HEK293T (cell line): Measurements from ENCODE around the gene TUBA3E.

Source experiments
- BHLHE40 ChIP-seq: fragments of 450-650 bp; IDR thresholded peaks from 2 replicates; pipeline ENCODE4 v1.6.1; 2016; ENCODE audit warnings: mild to moderate bottlenecking, moderate library complexity, borderline replicate concordance
- SP1 ChIP-seq: fragments of 450-650 bp; IDR thresholded peaks from 2 replicates; pipeline ENCODE4 v1.6.1; 2017
- TARDBP ChIP-seq: fragments of 450-650 bp; IDR thresholded peaks from 2 replicates; pipeline ENCODE4 v1.6.1; 2016

DNA sequence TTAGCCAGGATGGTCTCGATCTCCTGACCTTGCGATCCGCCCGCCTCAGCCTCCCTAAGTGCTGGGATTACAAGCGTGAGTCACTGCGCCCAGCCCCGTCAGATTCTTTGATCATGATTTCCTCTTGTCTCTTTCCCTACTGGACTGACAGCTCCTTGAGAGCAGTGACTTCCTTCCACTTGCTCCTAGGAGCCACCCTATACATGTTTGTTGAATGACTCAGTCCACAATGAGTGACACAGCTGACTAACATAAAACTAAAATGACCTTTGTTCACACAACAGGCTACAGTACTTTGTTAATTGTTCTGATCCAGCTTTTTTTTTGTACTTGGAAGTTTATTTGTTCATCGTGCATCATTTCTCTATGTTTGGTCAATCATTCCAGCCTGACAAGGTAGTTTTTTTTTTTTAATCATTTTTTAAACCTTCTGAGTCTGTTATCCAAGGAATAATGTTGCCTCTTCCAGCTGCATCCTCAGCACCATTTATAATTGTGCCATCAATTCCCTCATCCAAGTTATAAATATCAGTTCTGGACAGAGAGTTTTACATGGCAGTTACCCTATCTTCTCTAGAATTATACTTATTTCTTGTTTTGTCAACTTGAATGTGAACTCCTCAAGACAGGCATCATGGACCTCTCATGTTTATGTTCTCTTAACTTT lies 42.9 kb upstream of the TUBA3E start:
- TF ChIP-seq BHLHE40 (no peak), TARDBP (no peak), SP1 (no peak)
